Esophagus (tissue), 2 donors: Measurements from ENCODE around the gene A3GALT2. TPM values are rescaled to one million over a fixed set of nuclear protein-coding genes. Genes with fewer than 3 reads are reported as not detected.
"Not testable (repeated sequence)": the region's sequence is repeated elsewhere in the genome, so short reads cannot be mapped to it uniquely, and the experiment has no call there.

Experiments
- H3K27ac ChIP-seq, 2 donors: one replicate each; pipeline ENCODE4 v1.5.1; 2013; ENCODE audit warnings: low read depth in 2 of 2, mild to moderate bottlenecking in 2 of 2, inconsistent platforms in 1 of 2, low read length in 1 of 2, moderate library complexity in 1 of 2
- H3K27me3 ChIP-seq, 2 donors: one replicate each; pipeline ENCODE4 v1.6.1; 2013; ENCODE audit warnings: low read length in 2 of 2, control low read depth in 1 of 2, mild to moderate bottlenecking in 1 of 2; ENCODE audit not compliant: insufficient read depth in 2 of 2, control insufficient read depth in 1 of 2
- H3K36me3 ChIP-seq, 2 donors: one replicate each; pipeline ENCODE4 v1.6.1; 2013; ENCODE audit warnings: low read length in 1 of 2; ENCODE audit not compliant: control insufficient read depth in 2 of 2, insufficient read depth in 2 of 2
- H3K4me1 ChIP-seq, 2 donors: one replicate each; pipeline ENCODE4 v1.6.1; 2013; ENCODE audit warnings: low read length in 1 of 2; ENCODE audit not compliant: control insufficient read depth in 2 of 2, insufficient read depth in 2 of 2
- H3K4me3 ChIP-seq, 2 donors: one replicate each; pipeline ENCODE4 v1.5.1; 2013; ENCODE audit warnings: low read length in 2 of 2, mild to moderate bottlenecking in 2 of 2, low read depth in 1 of 2, moderate library complexity in 1 of 2
- H3K9me3 ChIP-seq, 2 donors: one replicate each; pipeline ENCODE4 v1.6.1; 2013; ENCODE audit warnings: mild to moderate bottlenecking in 2 of 2, low read depth in 1 of 2, low read length in 1 of 2, moderate library complexity in 1 of 2; ENCODE audit not compliant: control insufficient read depth in 2 of 2, insufficient read depth in 1 of 2
- WGBS, 2 donors: extraction: QIAGEN DNeasy Blood & Tissue Kit; methylation state at CpG; one replicate each; pipeline ENCODE4 v1.1.7; 2013; 5-methylcytosine and 5-hydroxymethylcytosine counted together
- polyA plus RNA-seq, 2 donors: library from polyadenylated mRNA; stranded (reverse); fragments of 200-250 nt; gene quantifications; one replicate each; pipeline ENCODE4 v1.2.3, GENCODE V29; 2013
- donor health status: healthy with polysubstance abuse.
- donor health status: Bipolar disorder and iron deficiency.

Gene A3GALT2
- polyA plus RNA-seq, 2 donors, result 0.04 TPM; not detected in 1

DNA sequence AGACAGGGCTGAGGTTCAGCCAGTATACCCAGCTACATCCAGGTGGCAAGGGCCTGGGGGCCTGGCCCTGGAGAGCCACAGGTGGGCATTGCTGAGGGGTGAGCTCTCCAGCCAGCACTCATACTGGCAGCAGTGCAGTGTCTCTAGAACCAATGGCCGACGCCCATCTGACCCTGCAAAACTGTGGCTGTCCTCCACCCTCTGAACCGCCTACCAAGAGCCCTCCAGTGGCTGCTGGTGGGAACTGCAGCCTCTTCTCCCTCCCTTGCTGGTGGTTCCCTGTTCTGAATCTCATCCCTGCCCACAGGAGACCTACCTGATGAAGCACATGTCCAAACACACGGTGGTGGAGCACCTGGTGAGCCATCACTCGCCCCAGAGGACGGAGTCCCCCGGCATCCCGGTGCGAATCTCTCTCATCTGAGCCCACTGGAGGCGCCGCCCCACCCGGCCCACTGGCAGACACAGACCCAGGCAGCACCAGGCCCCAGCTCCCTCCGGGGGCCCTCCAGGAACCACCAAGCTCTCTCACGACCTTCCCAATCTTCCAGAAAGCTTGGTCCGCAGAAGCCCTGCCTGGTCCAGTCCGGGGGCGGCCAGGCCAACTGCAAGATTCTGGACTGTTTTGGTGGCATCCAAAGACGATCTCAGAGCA is 22.1 kb downstream of the A3GALT2 start:
- Histone ChIP-seq H3K4me3 (no peak overlapping the region), H3K36me3 (peaks cover 4 to 19% of the 10 kb centered on the region in 2 donors), H3K27ac (no peak overlapping the region), H3K27me3 (no peaks in the 10 kb centered on the region), H3K4me1 (peaks cover 0 to 2% of the 10 kb centered on the region in 2 donors), H3K9me3 (no peaks in the 10 kb centered on the region)
- 70 to 71% methylated on average over 18 of the region's 18 CpGs for WGBS, 2 donors

GRCh38 chr1:33297911-33298622 is 22.8 kb downstream of the A3GALT2 start:
- Histone ChIP-seq H3K27me3 (no peaks in the 10 kb centered on the region), H3K27ac (no peak overlapping the region), H3K4me3 (no peak overlapping the region), H3K9me3 (no peaks in the 10 kb centered on the region), H3K36me3 (peaks cover 4 to 19% of the 10 kb centered on the region in 2 donors), H3K4me1 (peaks cover 0 to 2% of the 10 kb centered on the region in 2 donors)
- WGBS, 2 donors, result 92 to 93% methylated on average over 4 of the region's 4 CpGs

DNA sequence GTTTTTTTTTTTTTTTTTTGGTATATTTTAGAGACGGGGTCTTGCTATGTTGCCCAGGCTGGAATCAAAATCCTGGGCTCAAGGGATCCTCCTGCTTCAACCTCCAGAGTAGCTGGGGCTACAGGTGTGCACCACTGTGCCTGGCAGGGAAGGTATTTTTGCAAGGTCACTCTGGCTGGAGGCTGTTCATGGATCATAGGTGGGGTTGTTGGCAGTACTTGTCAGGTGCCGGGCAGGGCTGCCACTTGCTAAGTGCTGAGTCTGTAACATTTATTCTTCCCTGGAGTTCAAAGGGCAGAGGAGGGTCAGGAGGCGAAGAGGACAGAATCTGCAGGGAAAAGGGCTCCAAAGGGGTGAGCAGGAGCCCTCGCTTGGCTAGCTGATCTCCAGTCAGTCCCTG is 24.1 kb downstream of the A3GALT2 start:
- no peaks in the 10 kb centered on the region for H3K27me3 ChIP-seq
- peaks cover 0 to 2% of the 10 kb centered on the region in 2 donors for H3K4me1 ChIP-seq
- 68 to 87% methylated on average over 4 of the region's 4 CpGs for WGBS, 2 donors
- H3K4me3 ChIP-seq, result no peak overlapping the region
- no peak overlapping the region for H3K27ac ChIP-seq
- peaks cover 4 to 19% of the 10 kb centered on the region in 2 donors for H3K36me3 ChIP-seq
- no peaks in the 10 kb centered on the region for H3K9me3 ChIP-seq

DNA sequence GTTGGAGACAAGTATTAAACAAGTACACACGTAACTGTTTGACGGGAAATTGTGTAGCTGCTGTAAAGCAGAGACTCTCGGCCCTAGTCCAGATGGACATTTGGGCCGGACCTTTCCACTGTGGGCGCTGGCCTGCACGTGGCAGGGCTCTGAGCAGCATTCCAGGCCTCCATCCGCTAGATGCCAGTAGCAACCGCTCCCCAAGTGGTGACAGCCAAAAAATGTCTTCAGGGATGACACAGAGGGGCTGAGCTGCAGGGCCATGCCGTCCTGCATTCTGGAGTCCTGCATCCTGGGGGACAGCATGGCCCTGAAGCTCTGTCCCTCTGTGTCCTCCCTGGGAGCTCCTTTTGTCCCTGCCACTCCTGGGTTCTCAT is 24.8 kb downstream of the A3GALT2 start:
- Histone ChIP-seq H3K36me3 (peaks cover 4 to 19% of the 10 kb centered on the region in 2 donors), H3K4me3 (no peak overlapping the region), H3K9me3 (no peaks in the 10 kb centered on the region), H3K4me1 (peaks cover 0 to 2% of the 10 kb centered on the region in 2 donors), H3K27me3 (no peaks in the 10 kb centered on the region), H3K27ac (no peak overlapping the region)
- 69 to 78% methylated on average over 9 of the region's 9 CpGs for WGBS, 2 donors

- peaks cover 0 to under 1% of the 10 kb centered on the region in 2 donors for H3K4me1 ChIP-seq
Observed at GRCh38 chr1:33295450-33296081, 25.3 kb downstream of the A3GALT2 start.

GRCh38 chr1:33295023-33295422 is 25.9 kb downstream of the A3GALT2 start:
- Histone ChIP-seq H3K27ac (no peak overlapping the region), H3K9me3 (no peaks in the 10 kb centered on the region), H3K4me1 (no peaks in the 10 kb centered on the region), H3K4me3 (no peak overlapping the region), H3K36me3 (peaks cover 4 to 19% of the 10 kb centered on the region in 2 donors), H3K27me3 (no peaks in the 10 kb centered on the region)
- WGBS, 2 donors, result 65 to 71% methylated on average over 15 of the region's 15 CpGs

More at GRCh38 chr1:33295450-33296081, 25.3 kb downstream of the A3GALT2 start:
- Histone ChIP-seq H3K27me3 (no peaks in the 10 kb centered on the region), H3K36me3 (peaks cover 4 to 19% of the 10 kb centered on the region in 2 donors), H3K9me3 (no peaks in the 10 kb centered on the region), H3K4me3 (no peak overlapping the region), H3K27ac (peak overlapping the region in 1 of 2 donors; percentile 16)
- 26 to 36% methylated on average over 12 of the region's 12 CpGs for WGBS, 2 donors

DNA sequence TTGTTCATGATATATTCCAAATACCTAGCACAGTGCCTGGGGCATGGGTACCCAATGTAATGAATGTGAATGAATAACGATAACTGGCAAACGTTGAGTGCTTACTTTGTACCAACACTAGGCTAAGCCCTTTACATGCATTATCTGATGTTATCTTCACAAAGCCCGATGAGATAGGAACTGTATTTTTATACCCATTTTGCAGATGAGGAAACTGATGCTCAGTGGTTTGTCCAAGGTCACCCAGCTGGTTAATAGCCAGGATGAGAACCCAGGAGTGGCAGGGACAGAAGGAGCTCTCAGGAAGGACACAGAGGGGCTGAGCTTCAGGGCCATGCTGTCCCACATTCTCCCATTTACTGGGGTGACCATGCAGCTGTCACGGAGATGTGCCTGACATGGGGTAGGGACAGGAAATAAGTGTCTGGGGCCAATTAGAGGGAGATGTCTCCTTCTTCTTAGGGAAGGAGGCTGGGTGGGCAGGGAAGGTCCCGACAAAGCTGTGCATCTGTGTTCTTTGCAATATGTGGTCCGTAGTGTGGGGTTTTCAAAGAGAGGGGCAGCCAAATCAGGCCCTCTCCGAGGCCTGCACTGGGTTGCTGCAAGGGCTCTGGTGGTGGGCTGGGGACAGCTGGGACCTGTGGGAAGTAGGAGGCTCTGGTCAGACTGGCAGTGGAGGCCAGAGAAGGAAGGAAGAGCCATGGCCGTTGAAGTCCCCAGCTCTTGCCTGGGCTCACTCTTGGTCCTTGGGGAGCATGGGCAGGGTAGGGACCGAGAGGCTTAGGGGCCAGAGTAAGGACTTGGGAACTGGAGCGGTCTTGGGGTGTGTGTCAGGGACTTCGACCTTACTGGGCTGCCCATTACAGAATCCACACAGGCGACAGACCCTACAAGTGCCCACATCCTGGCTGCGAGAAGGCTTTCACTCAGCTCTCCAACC is 26.6 kb downstream of the A3GALT2 start:
- H3K27ac ChIP-seq, result no peak overlapping the region

DNA sequence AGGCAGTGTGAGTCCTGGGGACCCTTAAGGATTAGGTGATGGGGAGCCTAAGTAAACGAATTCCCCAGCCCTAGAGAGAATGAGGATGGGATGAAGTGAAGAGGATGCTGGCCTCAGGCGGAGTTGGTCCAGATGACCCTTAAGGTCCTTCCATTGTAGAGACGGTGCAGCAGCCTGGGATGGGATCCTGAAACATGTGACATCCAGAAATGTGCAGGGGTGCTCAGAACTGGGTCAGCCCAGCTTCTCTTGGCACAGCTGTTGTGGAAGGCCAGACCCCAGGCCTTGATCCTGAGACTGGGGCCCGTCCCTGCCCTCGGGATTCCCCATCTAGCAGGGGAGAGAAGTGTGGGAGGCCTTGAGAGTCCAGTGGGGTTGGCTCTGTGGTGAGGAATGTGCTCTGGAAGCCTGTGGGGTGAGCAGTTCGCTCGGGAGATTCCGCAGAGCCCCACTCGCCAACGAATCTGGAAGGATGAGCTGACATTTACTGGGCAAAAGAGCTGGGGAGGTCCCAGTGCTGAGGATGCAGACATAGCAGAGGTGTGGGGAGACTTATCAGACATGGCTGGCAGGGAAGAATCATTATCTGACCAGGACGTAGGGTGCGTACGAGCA is 28.1 kb downstream of the A3GALT2 start:
- H3K9me3 ChIP-seq, result no peaks in the 10 kb centered on the region
- peaks cover 4 to 8% of the 10 kb centered on the region in 2 donors for H3K36me3 ChIP-seq
- no peak overlapping the region for H3K27ac ChIP-seq
- no peaks in the 10 kb centered on the region for H3K4me1 ChIP-seq
- no peak overlapping the region for H3K4me3 ChIP-seq
- 67 to 69% methylated on average over 13 of the region's 13 CpGs for WGBS, 2 donors
- no peaks in the 10 kb centered on the region for H3K27me3 ChIP-seq

More for the DNA sequence above, 26.6 kb downstream of the A3GALT2 start:
- no peaks in the 10 kb centered on the region for H3K27me3 ChIP-seq
- H3K36me3 ChIP-seq, result peaks cover 4 to 14% of the 10 kb centered on the region in 2 donors
- 77 to 80% methylated on average over 13 of the region's 13 CpGs for WGBS, 2 donors
- no peaks in the 10 kb centered on the region for H3K9me3 ChIP-seq
- H3K4me1 ChIP-seq, result no peaks in the 10 kb centered on the region
- H3K4me3 ChIP-seq, result no peak overlapping the region

DNA sequence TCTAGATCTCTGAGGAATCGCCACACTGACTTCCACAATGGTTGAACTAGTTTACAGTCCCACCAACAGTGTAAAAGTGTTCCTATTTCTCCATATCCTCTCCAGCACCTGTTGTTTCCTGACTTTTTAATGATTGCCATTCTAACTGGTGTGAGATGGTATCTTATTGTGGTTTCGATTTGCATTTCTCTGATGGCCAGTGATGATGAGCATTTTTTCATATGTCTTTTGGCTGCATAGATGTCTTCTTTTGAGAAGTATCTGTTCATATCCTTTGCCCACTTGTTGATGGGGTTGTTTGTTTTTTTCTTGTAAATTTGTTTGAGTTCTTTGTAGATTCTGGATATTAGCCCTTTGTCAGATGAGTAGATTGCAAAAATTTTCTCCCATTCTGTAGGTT is 30.3 kb downstream of the A3GALT2 start:
- not testable (repeated sequence) for H3K4me1 ChIP-seq, H3K27me3 ChIP-seq, H3K36me3 ChIP-seq, H3K27ac ChIP-seq, H3K4me3 ChIP-seq, H3K9me3 ChIP-seq
- WGBS, 2 donors, result 93 to 95% methylated on average over 1 of the region's 2 CpGs
